Esophagus squamous epithelium (tissue), 5 donors: ENCODE results near the gene LMOD1. TPM values are rescaled to one million over a fixed set of nuclear protein-coding genes. Genes with fewer than 3 reads are reported as not detected.

Experiments used
- DNase-seq: peaks from one replicate; lab custom pipeline; 2025; lab: John Stamatoyannopoulos, UW
- H3K27ac ChIP-seq, 4 donors: fragments of 200-600 bp; sonication (generic); one replicate each; pipeline ENCODE4 v1.5.1; 2016 to 2019; ENCODE audit warnings: mild to moderate bottlenecking in 1 of 4
- H3K27me3 ChIP-seq, 4 donors: fragments of 200-600 bp; sonication (generic); 1 replicate in 3 of 4; 2 replicates in 1 of 4; pipeline versions ENCODE4 v1.5.1 to v1.6.0; 2017 to 2021; ENCODE audit warnings: antibody characterized with exemption in 1 of 4
- H3K36me3 ChIP-seq, 3 donors: fragments of 200-600 bp; sonication (generic); one replicate each; pipeline ENCODE4 v1.5.1; 2016 to 2019
- H3K4me1 ChIP-seq, 3 donors: fragments of 200-600 bp; sonication (generic); one replicate each; pipeline ENCODE4 v1.5.1; 2017 to 2019
- H3K4me3 ChIP-seq, 4 donors: fragments of 200-600 bp; sonication (generic); 1 replicate in 3 of 4; 2 replicates in 1 of 4; pipeline ENCODE4 v1.5.1; 2016 to 2019; ENCODE audit warnings: mild to moderate bottlenecking in 2 of 4, moderate library complexity in 1 of 4
- H3K9me3 ChIP-seq, 3 donors: fragments of 200-600 bp; sonication (generic); one replicate each; pipeline ENCODE4 v1.5.1; 2016 to 2019
- CTCF ChIP-seq, 6 experiments: fragments of 450-650 bp in 4 of 6; fragments of 200-600 bp in 2 of 6; sonication (generic) in 2 of 6; IDR thresholded peaks; one replicate each; pipeline ENCODE4 v1.5.1; 2016 to 2019; ENCODE audit warnings: antibody characterized with exemption in 6 of 6, mild to moderate bottlenecking in 4 of 6, moderate library complexity in 4 of 6
- POLR2A ChIP-seq, 4 donors: fragments of 450-650 bp; IDR thresholded peaks; one replicate each; pipeline ENCODE4 v1.6.1; 2017; ENCODE audit warnings: antibody characterized with exemption in 4 of 4, mild to moderate bottlenecking in 4 of 4, moderate library complexity in 3 of 4
- WGBS, 2 donors: methylation state at CpG; one replicate each; pipeline ENCODE4 v1.1.5; 2018; 5-methylcytosine and 5-hydroxymethylcytosine counted together
- intact Hi-C: fragments of 100-400 bp; cut with DNase I; formaldehyde crosslinking; loops from one replicate; pipeline ENCODE4 v1.15.0; 2022
- total RNA-seq, 4 donors: library from RNA; depleted of rRNA; stranded (reverse); fragments of >200 nt; gene quantifications; one replicate each; pipeline ENCODE4 v1.1.0, GENCODE V29; 2016
- donor health status: DM: yes; HTN: yes; CAD: no.

The LMOD1 gene
- total RNA-seq, 4 donors from 2014 or later, result 8.3 to 157 (median 38.6) TPM

GRCh38 chr1:201896951-201897391, 49.4 kb downstream of the LMOD1 start:
- intact Hi-C loops, result loop anchor here (5.0 to 10.0 kb wide), 2 partner anchors 75 to 228 kb away; partner anchors contain the start of gene GPR37L1
- Histone ChIP-seq H3K36me3 (no peaks in the 10 kb centered on the region), H3K27me3 (no peaks in the 10 kb centered on the region), H3K4me1 (peaks cover 0 to 72% (median 0%) of the 10 kb centered on the region in 3 donors), H3K4me3 (no peak overlapping the region), H3K9me3 (no peaks in the 10 kb centered on the region), H3K27ac (peak overlapping the region; percentile 7 to 85 (median 76))
- TF ChIP-seq CTCF (IDR thresholded peaks at IDR 0.05) (no peak), POLR2A (IDR thresholded peaks at IDR 0.05) (no peak)
- DNase-seq, result no peak
- WGBS, 2 donors, result 18% methylated on average over 1 of the region's 2 CpGs; no CpG with 5 or more reads in 1 of the 2 donors

- H3K9me3 ChIP-seq, result no peaks in the 10 kb centered on the region
- DNase-seq, result no peak
- H3K4me3 ChIP-seq, result no peak overlapping the region
- intact Hi-C loops, result loop anchor here (5.0 to 10.0 kb wide), 2 partner anchors 76 to 229 kb away; partner anchors contain the start of gene GPR37L1
- H3K27me3 ChIP-seq, result peaks cover 0 to 2% (median 0%) of the 10 kb centered on the region in 4 donors
- TF ChIP-seq CTCF (IDR thresholded peaks at IDR 0.05) (peak; percentile 91 to 97 (median 92)), POLR2A (IDR thresholded peaks at IDR 0.05) (no peak)
- no peaks in the 10 kb centered on the region for H3K36me3 ChIP-seq
- peaks cover 0 to 72% (median 0%) of the 10 kb centered on the region in 3 donors for H3K4me1 ChIP-seq
- 16 to 74% methylated on average over 2 to 10 of the region's 10 CpGs for whole genome bisulfite sequencing, 2 donors
- H3K27ac ChIP-seq, result peak overlapping the region; percentile 7 to 85 (median 76)
These were observed 50.2 kb downstream of the LMOD1 start for GRCh38 chr1:201895913-201896807.

GRCh38 chr1:201895120-201895665, 51.2 kb downstream of the LMOD1 start:
- WGBS, 2 donors, result 24 to 40% methylated on average over 2 of the region's 7 CpGs

GRCh38 chr1:201894343-201895119, 51.8 kb downstream of the LMOD1 start:
- no peak for TF ChIP-seq CTCF (IDR thresholded peaks at IDR 0.05)
- no peak for TF ChIP-seq POLR2A (IDR thresholded peaks at IDR 0.05)
- H3K27me3 ChIP-seq, result peaks cover 0 to 13% (median 0%) of the 10 kb centered on the region in 4 donors
- no peaks in the 10 kb centered on the region for H3K36me3 ChIP-seq
- no peak for DNase-seq
- no peaks in the 10 kb centered on the region for H3K9me3 ChIP-seq
- H3K4me1 ChIP-seq, result peaks cover 0 to 69% (median under 1%) of the 10 kb centered on the region in 3 donors
- WGBS, 2 donors, result 50 to 64% methylated on average over 5 of the region's 5 CpGs
- H3K4me3 ChIP-seq, result no peak overlapping the region
- intact Hi-C loops, result loop anchor here (5.0 to 10.0 kb wide), 2 partner anchors 78 to 230 kb away; partner anchors contain the start of gene GPR37L1
- H3K27ac ChIP-seq, result peak overlapping the region in 2 of 4 donors; percentile 77 to 85

More at GRCh38 chr1:201895120-201895665, 51.2 kb downstream of the LMOD1 start:
- no peaks in the 10 kb centered on the region for H3K9me3 ChIP-seq
- intact Hi-C loops, result loop anchor here (5.0 to 10.0 kb wide), 2 partner anchors 77 to 230 kb away; partner anchors contain the start of gene GPR37L1
- H3K27ac ChIP-seq, result peak overlapping the region in 3 of 4 donors; percentile 75 to 85 (median 77)
- no peak overlapping the region for H3K4me3 ChIP-seq
- H3K27me3 ChIP-seq, result peaks cover 0 to 7% (median 0%) of the 10 kb centered on the region in 4 donors
- H3K4me1 ChIP-seq, result peaks cover 0 to 69% (median 0%) of the 10 kb centered on the region in 3 donors
- DNase-seq, result no peak
- no peaks in the 10 kb centered on the region for H3K36me3 ChIP-seq
- no peak for TF ChIP-seq CTCF (IDR thresholded peaks at IDR 0.05)
- no peak for TF ChIP-seq POLR2A (IDR thresholded peaks at IDR 0.05)
